Lung microvascular endothelial cell (primary cell): ENCODE measurements around the gene PGAM4. TPM values are rescaled to one million over a fixed set of nuclear protein-coding genes. Genes with fewer than 3 reads are reported as not detected.
"Not testable (repeated sequence)": the region's sequence is repeated elsewhere in the genome, so short reads cannot be mapped to it uniquely, and the experiment has no call there.

ENCODE experiments used
- DNase-seq, 2 donors: peaks; one replicate each; pipeline versions ENCODE4 v3.0.0 to v3.0.0-alpha.2; 2010; ENCODE audit warnings: low read depth in 2 of 2
- total RNA-seq: library from RNA; depleted of rRNA; stranded (reverse); fragments of >200 nt; gene quantifications from 2 replicates; pipeline ENCODE4 v1.2.1, GENCODE V29; 2014

The PGAM4 gene
- total RNA-seq, 1 donor from 2014 or later, result not detected

- no peak for DNase-seq
These were observed 43.7 kb downstream of the PGAM4 start for GRCh38 chrX:77925764-77926163.

DNA sequence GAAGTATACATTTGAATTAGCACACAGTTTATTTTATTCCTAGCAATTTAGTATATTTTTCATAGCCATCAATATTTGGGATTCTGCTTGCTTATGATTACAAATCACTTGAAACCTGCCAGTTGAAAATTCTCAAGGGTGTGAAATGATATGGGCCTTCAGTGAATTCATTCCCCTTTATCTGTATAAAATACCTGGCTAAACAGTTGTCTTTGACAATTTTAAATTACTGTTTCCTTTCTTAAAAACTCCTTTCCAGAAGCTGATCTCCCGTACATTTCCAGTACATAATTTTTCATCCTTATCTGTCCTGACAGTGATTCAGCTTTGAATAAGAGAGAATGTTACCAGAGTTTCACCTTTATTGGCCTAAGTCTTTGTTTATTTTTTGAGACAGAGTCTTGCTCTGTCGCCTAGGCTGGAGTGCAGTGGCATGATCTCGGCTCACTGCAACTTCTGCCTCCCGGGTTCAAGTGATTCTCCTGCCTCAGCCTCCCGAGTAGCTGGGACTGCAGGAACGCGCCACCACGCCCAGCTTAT lies 45.0 kb downstream of the PGAM4 start:
- no peak for DNase-seq

DNA sequence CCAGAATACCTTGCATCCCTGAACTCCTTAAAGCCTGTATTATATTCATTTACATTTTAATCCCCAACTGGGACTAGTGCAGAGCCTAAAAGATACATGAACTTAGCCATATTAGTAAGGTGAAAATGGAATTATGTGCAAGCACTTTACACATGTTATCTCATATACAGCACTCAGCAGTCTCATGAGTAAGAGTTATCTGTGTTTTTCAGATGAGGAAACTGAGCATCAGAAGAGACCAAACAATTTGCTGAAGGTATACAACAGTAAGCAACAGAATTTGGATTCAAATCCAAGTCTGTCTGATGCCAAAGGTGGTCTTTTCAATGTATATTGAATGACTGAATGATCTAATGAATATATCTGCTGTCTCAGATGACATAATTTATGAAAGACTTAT lies 46.7 kb downstream of the PGAM4 start:
- no peak for DNase-seq

DNA sequence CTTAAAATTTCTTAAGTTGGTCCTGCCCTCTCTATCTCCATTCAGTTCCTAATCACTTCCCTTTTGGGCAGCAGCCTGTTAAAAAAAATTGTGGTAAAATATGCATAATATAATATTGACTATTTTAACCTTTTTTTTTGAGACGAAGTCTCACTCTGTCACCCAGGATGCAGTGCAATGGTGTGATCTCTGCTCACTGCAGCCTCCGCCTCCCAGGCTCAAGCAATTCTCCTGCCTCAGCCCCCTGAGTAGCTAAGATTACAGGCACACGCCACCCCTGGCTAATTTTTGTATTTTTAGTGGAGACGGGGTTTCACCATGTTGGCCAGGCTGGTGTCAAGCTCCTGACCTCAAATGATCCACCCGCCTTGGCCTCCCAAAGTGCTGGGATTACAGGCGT lies 50.1 kb downstream of the PGAM4 start:
- not testable (repeated sequence) for DNase-seq

DNA sequence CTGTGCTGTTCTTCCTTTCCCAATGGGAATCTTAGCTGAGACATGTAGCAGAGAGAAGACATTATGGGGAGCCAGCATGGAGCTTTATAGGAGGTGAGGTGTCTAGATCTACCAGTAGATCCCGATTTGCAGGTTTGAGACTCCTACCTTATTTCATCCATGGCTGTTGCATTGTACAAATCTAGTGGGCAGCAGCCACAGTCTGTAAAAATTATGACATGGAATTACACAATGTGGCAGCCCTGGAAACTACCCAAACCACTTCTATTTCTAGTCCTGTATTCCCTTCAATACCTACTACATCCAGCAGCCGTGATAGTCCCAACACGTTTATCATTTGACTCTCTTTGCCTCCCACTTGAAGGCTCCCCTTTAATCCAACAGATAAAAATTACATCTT lies 50.9 kb downstream of the PGAM4 start:
- DNase-seq, result no peak

Other genes starting within 250 kb of the PGAM4 start
- 41.0 and 53.8 TPM in 2 replicates for gene ATRX, start 183.4 kb downstream of the PGAM4 start, total RNA-seq
- gene MAGT1, start 74.2 kb downstream of the PGAM4 start, total RNA-seq, result 238 and 253 TPM in 2 replicates
- 399 and 400 TPM in 2 replicates for gene COX7B, start 70.2 kb downstream of the PGAM4 start, total RNA-seq
- gene ATP7A, start 58.9 kb downstream of the PGAM4 start, total RNA-seq, result 6.8 and 8.1 TPM in 2 replicates
- gene PGK1, start 134.6 kb upstream of the PGAM4 start, total RNA-seq, result 122 and 135 TPM in 2 replicates
- 11.9 and 15.0 TPM in 2 replicates for gene TAF9B, start 170.0 kb upstream of the PGAM4 start, total RNA-seq